Upper lobe of left lung (tissue), 4 donors: ENCODE results near the gene MAP7D2.

ENCODE experiments used
- CTCF ChIP-seq, 6 experiments: fragments of 450-650 bp in 4 of 6; fragments of 200-600 bp in 2 of 6; sonication (generic) in 2 of 6; IDR thresholded peaks; one replicate each; pipeline ENCODE4 v1.5.1; 2016 to 2019; ENCODE audit warnings: antibody characterized with exemption in 6 of 6
- POLR2A ChIP-seq, 4 donors: fragments of 450-650 bp; IDR thresholded peaks; one replicate each; pipeline ENCODE4 v1.5.1; 2016 to 2017; ENCODE audit warnings: antibody characterized with exemption in 4 of 4, mild to moderate bottlenecking in 2 of 4
- POLR2AphosphoS5 ChIP-seq, 2 donors: sonication (generic); formaldehyde crosslinking; IDR thresholded peaks; one replicate each; pipeline ENCODE4 v1.5.1; 2017; ENCODE audit warnings: antibody characterized with exemption in 2 of 2

- no peak for TF ChIP-seq POLR2AphosphoS5 (IDR thresholded peaks at IDR 0.05)
- TF ChIP-seq POLR2A (IDR thresholded peaks at IDR 0.05), result no peak
- no peak for TF ChIP-seq CTCF (IDR thresholded peaks at IDR 0.05)
Measured at GRCh38 chrX:19991350-19991718, 125.4 kb downstream of the MAP7D2 start.
